SU-DHL-6 (cell line): Measurements from ENCODE around the gene GPR180.

Source experiments
- EZH2phosphoT487 ChIP-seq: fragments of 200-600 bp; sonication (generic), shearing (Covaris generic); conservative IDR thresholded peaks from 2 replicates; pipeline ENCODE4 v1.6.1; 2018; ENCODE audit warnings: mild to moderate bottlenecking, antibody characterized with exemption, low read length, moderate library complexity, mixed read lengths
- TF ChIP-seq, protein P1 (sequence below): fragments of 200-600 bp; sonication (generic); IDR thresholded peaks from one replicate; pipeline ENCODE4 v1.5.1; 2017; ENCODE audit warnings: antibody characterized with exemption, mild to moderate bottlenecking, low read length, moderate library complexity; ENCODE audit not compliant: insufficient read depth, poor library complexity, severe bottlenecking

DNA sequence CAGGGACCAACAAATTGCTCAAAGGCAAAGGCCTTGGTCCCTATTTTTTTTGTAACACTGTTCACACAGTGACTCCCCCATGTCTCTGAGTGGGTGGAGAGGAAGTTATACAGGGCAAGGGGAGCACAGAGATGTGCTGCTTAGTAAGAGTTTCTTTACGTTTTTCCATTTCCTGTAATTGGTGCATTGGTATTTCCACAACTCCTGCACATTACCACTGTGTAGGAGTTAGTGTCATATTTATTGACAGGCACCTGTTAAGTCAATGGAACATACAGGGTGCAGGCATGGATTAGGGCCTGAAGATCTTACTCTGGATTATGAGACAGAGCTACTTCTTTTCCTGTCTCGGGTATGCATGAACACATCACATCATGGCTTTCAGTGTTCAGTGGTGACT is 65.5 kb downstream of the GPR180 start:
- TF ChIP-seq, protein P1, sequence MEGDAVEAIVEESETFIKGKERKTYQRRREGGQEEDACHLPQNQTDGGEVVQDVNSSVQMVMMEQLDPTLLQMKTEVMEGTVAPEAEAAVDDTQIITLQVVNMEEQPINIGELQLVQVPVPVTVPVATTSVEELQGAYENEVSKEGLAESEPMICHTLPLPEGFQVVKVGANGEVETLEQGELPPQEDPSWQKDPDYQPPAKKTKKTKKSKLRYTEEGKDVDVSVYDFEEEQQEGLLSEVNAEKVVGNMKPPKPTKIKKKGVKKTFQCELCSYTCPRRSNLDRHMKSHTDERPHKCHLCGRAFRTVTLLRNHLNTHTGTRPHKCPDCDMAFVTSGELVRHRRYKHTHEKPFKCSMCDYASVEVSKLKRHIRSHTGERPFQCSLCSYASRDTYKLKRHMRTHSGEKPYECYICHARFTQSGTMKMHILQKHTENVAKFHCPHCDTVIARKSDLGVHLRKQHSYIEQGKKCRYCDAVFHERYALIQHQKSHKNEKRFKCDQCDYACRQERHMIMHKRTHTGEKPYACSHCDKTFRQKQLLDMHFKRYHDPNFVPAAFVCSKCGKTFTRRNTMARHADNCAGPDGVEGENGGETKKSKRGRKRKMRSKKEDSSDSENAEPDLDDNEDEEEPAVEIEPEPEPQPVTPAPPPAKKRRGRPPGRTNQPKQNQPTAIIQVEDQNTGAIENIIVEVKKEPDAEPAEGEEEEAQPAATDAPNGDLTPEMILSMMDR, result no peak
- no peak for TF ChIP-seq EZH2phosphoT487
